Endometrial microvascular endothelial cells (primary cell): ENCODE data around the gene MYO7B. TPM values are rescaled to one million over a fixed set of nuclear protein-coding genes. Genes with fewer than 3 reads are reported as not detected.

Experiments
- in situ Hi-C: cut with HindIII; loops from 2 replicates; pipeline ENCODE4 v1.10.0; 2017; ENCODE audit warnings: low sequenced_read_pairs, low pct_unique_long_range_greater_than_20kb; ENCODE audit errors: inconsistent ontology term
- total RNA-seq: library from RNA; depleted of rRNA; stranded (reverse); fragments of >200 nt; gene quantifications from one replicate; pipeline ENCODE4 v1.2.3, GENCODE V29; 2015; ENCODE audit errors: inconsistent ontology term

MYO7B gene
- total RNA-seq, 1 donor from 2014 or later = 0.19 TPM

DNA sequence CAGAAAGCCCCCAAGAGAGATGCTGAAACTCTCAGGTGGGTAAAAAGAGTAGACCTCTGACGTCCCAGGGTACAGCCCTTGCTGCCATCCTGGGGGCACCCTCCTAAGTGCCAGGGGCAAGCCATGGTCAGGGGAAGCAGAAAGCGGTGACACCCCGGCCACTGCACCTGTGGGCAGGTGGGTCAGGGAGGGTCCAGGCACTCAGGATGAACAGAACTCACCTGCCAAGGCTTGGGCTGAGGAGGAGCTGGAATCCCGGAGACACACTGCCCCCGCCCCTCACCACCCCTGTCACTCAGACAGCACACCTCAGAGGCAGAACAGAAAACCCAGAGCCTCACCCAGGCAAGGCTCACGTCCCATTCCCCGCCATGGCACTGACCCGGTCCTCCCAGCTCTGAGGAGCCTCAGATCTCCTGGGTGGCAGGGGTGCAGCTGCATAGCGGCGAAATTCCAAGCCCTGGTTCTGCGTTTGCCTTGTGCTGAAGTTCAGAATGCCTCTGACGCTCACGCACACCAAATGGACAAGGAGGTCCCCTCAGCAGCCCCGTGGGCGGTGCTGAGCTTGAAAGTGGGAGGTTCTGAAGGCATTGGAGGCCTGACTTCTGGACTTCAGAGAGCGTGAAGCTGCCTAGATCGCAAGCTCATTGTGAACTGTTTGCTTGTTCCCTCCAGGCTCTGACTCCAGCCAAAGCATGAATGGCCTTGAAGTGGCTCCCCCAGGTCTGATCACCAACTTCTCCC lies 114.7 kb downstream of the MYO7B start:
- in situ Hi-C loops = no loop called here

DNA sequence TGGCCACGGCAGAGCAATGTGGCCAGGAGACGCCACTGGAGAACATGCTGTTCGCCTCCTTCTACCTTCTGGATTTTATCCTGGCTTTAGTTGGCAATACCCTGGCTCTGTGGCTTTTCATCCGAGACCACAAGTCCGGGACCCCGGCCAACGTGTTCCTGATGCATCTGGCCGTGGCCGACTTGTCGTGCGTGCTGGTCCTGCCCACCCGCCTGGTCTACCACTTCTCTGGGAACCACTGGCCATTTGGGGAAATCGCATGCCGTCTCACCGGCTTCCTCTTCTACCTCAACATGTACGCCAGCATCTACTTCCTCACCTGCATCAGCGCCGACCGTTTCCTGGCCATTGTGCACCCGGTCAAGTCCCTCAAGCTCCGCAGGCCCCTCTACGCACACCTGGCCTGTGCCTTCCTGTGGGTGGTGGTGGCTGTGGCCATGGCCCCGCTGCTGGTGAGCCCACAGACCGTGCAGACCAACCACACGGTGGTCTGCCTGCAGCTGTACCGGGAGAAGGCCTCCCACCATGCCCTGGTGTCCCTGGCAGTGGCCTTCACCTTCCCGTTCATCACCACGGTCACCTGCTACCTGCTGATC lies 115.4 kb downstream of the MYO7B start:
- in situ Hi-C loops = no loop called here

DNA sequence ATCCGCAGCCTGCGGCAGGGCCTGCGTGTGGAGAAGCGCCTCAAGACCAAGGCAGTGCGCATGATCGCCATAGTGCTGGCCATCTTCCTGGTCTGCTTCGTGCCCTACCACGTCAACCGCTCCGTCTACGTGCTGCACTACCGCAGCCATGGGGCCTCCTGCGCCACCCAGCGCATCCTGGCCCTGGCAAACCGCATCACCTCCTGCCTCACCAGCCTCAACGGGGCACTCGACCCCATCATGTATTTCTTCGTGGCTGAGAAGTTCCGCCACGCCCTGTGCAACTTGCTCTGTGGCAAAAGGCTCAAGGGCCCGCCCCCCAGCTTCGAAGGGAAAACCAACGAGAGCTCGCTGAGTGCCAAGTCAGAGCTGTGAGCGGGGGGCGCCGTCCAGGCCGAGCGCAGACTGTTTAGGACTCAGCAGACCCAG lies 115.9 kb downstream of the MYO7B start:
- in situ Hi-C loops = no loop called here

DNA sequence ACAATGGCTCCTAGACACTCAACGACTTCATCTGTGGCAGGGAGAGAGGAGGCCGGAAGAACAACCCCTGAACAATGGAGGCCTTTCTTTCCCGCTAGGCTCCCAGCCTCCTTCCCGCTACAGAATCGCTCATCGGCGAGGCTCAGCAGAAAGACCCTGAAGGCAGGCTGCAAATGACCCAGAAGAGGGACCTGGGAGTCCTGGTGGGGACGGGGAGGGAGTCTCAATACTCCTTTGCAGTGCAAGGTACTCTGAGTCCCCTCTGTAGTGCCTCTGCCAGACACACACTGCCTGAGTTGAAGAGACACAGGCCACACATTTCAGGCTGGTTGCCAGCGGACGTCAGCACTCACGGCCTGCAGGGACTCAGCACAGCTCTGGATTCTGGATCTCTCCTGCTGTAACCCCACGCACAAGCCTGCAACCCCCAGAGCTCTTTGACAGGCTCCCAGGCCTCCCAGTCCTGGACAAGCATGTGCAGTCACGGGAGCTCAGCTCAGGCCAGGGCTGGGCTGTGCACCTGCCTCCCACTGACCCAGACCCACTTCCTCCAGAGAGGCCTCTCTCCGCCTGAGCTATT lies 116.6 kb downstream of the MYO7B start:
- in situ Hi-C loops = no loop called here

DNA sequence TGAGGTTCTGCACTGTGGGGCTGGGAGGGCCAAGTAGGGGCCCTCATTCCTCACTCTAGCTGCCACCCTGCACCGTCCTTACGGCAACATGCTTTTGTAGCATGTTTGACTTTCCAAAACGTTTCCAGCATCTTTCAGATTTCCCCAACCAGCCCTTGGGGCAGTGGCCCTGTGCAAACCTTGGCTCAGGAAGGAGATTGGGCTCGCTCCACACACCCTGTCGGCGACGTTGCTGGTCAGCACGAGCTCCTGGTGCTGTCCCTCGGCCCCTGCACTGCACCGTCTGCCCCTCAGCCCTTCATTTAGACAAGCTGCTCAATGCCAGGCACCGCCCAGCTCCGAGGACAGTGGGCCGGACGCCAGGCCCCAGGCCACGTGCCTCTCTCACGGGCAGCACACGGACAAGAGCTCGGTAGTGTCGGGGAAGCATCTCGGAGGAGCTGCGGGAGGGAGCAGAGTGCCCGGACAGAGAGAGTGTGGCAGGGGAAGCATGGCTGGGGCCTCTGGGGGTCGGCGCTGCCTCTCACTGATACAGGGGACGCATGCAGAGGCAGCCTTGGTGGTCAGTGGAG lies 117.4 kb downstream of the MYO7B start:
- in situ Hi-C loops = no loop called here

DNA sequence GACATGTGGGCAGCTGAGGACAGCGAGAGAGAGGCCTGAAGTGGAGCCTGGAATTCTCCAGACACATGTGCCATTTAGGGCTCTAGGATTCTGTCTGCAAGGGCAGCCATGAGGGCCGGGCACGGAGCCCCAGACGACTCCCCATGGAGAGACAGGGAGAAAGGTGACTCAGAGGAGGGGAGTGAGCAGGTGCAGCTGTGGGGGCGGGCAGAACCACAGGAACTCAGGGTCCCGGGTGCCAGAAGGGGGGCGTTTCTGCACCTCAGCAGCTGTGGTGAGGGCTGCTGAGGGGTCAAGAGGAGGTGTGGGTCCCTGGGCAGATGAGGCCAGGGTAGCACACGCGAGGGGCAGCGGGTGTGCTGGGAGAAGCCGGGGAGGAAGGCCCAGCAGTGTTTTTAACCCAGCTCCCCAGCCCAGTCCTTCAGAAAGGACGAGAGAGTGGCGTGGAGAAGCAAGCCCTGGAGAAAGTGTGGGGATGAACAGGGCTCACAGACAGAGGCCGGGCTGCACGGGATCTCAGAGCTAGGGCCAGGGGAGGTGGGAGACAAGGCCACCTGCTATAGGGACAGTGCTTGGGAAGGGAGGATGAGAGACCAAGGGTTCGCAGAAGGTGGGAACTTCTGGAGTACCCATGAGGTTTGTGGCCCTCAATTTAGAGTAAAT lies 118.1 kb downstream of the MYO7B start:
- in situ Hi-C loops = no loop called here

DNA sequence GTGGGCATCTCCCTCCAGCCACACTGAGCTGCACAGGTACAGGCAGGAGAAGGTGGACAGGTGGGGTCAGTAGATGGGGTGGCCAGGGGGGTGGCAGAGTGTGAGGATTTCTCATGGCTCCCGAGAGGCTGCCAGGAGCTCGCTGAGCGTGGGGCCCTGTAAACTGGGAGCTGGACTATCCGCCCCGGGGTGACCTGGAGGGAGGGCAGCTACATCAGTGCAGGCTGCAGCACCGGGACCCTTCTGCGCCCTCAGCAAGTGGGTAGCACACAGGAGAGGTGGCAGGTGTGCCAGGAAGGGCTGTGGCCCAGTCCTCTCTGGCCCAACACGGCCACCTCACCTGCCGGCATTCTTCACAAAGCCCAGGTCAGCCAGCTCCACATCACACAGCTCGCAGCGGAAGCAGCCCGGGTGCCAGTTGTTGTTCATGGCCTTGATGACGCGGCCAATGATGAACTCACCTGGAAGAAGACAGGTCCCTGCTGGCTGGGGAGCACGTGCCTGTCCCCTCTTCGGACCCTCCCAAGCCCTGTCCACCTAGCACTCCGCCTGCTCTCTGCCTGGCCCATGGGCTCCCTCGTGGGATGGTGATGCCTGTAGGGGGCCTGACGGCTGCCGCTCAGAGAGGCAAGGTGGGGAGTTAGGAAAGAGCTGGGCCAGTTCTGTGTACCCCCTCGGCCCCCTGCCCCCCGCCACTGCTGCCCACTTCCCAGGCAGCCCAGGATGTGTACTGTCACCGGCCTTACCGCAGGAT lies 118.8 kb downstream of the MYO7B start:
- in situ Hi-C loops = no loop called here

DNA sequence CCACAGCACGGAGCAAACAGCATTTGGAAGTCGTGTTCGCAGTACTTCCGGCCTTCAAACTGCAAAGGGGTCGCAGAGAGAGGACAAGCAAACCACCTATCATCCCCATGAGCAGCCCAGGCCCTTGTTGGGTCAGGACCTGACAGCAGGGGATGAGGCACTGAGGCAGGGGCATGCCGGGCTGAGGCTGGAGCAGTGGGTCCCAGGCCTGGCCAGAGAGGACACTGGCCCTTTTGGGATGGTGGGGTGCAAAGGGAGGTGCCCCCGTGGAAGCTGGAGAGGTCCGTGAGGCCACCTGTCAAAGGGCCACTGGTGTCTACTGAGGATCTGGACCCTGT lies 119.3 kb downstream of the MYO7B start:
- in situ Hi-C loops = no loop called here

DNA sequence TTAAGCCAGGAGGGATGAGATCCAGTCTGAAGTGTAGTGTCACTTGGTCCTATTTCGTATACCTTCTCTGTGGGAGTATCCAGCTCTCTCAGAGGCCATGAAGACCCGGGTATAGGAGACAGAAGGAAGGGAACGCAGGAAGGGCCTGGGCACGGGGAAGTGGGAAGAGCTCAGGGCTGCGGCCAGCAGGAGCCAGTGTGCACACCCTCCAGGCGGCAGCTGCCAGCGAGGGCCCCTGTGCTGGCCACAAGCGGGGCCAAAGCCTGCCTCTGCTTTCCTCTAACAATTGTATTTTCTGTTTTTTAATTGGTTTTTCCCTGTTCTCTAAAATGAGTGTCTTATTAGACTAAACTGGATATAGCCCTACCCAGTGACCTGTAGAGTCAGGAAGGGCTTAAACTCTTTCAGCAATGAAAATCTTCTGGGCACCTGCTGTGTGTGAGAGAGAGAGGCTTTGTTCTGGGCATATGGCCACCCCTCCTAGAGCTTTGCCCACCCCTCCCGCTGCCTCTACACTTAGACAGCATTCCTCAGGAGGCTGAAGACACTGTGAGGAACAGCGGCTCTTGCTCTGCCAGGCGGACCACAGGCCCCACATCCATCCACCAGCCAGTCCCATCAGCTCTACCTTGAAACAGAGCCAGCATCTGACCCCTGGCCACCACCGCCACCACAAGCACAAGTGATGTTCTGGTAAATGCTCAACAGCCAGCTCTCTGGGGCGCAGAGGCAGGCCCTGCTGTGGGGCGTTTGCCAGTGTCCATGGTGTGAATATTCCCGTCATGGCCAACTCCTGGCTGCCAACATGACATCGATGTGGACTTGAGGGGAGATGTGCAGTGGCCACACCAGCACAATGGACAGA lies 120.0 kb downstream of the MYO7B start:
- in situ Hi-C loops = no loop called here

DNA sequence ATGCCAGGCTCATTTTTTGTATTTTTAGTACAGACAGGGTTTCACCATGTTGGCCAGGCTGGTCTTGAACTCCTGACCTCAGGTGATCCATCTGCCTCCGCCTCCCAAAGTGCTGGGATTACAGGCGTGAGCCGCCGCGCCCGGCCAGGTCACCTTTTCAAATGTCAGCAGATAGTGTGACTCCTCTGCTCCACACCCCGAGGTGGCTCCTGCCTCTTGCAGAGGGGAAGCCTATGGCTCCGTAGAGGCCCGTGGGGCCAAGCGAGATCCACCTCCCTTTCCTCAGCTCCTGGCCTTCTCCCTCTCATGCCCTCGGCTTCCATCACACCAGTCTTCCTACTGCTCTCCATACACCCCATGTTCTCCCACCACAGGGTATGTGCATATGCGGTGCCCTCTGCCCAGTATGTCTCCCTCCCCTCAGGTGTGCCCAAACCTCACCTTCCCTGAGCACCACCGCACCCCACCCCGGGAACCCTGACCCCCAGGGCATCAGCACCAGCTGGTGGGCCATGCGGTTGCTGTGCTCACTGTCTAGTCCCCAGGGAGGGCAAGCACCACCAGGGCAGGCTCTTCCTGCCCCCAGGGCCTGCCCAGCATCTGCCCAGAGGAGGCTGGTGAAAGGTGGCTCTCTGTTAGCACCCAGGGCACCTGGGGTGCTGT lies 121.2 kb downstream of the MYO7B start:
- in situ Hi-C loops = no loop called here

DNA sequence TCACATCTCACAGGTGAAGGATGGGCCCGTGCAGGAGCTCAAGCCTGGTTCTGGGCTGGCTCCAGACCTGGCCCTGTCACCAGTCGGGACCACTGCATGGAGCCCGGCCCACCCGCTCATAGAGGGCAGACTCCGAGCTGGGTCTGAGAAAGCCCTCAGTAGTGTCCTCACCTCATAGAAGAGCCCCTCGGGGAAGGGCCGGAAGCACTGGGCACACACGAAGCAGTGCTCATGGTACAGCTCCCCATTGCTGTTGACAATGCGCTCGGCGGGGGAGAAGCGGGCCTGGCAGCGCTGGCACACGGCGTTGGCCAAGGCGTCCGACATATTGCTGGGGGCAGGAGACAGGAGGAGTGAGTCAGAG lies 121.7 kb downstream of the MYO7B start:
- in situ Hi-C loops = no loop called here

DNA sequence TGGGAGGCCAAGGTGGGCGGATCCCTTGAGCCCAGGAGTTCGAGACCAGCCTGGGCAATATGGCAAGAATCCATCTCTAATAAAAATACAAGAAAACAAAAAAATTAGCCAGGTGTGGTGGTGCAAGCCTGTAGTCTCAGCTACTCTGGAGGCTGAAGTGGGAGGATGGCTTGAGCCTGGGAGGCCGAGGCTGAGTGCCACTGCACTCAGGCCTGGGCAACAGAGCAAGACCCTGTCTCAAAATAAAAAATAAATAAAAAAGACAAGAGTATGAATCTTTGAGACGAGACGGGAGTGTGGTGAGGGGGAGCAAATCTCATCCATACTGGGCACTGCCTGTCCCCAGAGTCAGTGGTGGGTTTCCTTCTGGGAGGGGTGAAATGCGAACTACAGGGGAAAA lies 122.7 kb downstream of the MYO7B start:
- in situ Hi-C loops = no loop called here

DNA sequence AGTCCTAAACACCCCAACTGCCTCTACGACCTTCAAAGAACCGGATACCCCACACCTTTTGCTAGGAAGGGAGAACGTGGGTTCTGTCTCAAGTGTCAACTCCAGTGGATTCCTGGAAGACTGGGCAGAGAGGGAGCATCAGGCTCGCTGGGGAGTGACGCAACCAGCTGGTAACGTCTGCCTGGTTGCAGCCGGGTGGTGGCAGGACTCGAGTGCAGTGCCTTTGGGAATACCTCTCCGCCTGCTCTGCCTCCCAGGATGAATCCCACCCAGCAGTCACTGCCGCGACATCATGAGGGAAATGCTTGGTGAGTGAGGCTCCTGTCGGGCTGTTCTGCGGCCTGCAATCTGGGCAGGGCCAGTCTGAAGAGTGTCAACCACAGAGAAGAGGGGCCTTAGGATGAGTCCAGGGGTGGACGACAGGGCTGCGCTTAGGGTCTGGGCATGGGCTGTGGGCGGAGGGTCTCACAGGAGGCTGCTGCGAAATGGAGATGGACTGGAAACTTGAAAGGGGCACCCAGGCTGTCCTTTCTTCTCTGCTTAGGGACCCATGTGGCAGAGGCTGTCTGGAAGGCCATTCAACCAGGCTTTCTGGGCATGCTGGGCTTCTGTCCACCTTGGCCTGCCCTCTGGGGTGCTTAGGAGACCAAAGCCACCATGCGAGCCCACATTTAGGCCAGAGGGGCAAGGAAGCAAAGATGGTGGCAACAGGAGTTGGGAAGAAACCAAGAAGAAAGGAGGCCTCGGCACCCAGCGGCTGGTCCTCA lies 123.3 kb downstream of the MYO7B start:
- in situ Hi-C loops = no loop called here

DNA sequence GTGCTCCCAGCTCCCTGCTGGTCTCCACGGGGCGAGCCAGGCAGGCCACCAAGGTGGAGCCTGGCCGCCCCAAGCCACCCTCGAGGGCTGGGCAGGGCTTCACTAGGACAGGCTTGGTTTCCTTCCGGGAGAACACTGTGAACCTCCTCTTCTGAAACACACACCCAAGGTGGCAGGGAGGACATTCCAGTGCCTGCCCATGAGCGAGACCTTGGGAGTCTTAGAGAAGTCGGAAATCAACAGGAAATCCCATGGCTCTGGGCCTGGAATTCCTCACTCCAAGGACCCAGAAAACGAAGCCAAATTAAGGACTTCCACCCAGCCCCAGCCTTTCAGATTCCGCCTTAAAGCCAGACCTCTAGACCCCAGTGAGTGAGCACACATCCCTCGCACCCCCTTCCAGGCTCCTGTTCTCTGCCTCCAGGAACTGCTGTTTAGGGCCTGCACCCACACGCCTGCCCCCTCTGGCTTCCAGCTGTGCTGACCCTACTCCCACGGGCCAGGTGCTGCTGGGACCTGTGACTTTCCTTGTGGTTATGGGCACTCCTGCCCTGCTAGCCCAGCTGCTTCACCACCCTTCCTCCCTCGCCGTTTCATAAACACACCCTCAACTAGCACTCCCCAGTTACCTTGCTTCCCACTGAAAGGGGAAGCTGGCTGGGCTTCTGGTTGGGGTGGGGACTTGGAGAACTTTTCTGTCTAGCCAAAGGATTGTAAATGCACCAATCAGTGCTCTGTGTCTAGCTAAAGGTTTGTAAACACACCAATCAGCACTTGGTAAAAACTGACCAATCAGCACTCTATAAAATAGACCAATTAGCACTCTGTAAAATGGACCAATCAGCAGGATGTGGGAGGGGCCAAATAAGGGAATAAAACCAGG lies 124.2 kb downstream of the MYO7B start:
- in situ Hi-C loops = no loop called here

DNA sequence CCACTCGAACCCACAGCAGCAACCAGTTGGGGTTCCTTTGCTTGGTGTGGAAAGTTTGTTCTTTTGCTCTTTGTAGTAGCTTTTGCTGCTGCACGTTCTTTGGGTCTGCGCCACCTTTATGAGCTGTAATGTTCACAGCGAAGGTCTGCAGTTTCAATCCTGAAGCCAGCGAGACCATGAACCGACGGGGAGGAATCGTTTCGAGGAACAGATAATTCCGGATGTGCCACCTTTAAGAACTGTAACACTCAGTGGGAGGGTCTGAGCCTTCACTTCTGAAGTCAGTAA lies 124.8 kb downstream of the MYO7B start:
- in situ Hi-C loops = no loop called here

DNA sequence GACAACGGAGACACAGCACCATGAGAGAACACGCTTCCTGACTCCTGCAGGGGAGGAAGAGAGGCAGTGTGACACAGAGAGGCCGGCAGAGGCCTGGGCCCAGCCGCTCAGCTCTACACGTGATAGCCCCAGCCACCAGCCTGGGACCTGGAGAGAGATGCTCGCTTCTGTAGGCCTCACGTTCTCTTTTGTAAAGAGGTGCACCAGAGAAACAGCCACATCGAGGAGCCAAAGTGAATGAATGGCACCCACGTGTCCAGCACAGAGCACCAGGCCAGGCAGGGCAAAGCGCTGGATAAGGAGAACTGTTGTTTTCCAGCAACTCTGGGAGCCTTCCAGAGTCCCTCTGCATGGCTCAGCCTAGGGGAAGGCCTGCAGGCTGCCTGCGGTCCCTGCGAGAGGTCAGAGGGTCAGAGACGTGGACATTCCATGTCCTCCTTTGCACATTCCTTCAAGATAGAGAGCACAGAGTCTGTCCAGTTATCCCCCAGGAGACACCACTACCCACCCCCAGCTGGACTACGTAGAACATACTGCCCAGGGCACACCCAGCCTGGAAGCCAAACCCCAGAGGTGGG lies 125.7 kb downstream of the MYO7B start:
- in situ Hi-C loops = no loop called here
